CD4-positive, alpha-beta T cell treated with Interleukin-15 for 1 hour (primary cell): ENCODE measurements around the gene GPR135.

Experiments
- DNase-seq: peaks from one replicate; pipeline ENCODE4 v3.0.0-alpha.2; 2020

The GPR135 gene

DNA sequence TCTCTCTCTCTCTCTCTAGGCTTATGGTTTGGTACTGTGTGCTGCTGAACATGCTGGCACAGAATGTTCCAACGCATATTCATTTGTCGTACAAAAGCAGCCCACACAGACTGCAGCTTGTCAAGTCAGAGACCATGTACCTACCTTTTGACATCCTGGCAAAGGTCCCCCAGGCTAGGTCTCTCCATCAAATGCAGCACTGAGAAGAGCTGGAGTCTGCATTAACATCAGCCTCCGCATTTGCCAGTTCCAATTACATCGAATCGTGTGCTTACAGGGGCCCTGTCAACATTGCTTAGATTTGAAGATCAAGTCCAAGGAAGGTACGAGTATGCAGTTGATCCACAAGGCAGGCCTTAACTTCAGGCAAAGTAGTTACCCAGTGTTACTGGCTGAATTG is 47.9 kb downstream of the GPR135 start:
- no peak for DNase-seq

DNA sequence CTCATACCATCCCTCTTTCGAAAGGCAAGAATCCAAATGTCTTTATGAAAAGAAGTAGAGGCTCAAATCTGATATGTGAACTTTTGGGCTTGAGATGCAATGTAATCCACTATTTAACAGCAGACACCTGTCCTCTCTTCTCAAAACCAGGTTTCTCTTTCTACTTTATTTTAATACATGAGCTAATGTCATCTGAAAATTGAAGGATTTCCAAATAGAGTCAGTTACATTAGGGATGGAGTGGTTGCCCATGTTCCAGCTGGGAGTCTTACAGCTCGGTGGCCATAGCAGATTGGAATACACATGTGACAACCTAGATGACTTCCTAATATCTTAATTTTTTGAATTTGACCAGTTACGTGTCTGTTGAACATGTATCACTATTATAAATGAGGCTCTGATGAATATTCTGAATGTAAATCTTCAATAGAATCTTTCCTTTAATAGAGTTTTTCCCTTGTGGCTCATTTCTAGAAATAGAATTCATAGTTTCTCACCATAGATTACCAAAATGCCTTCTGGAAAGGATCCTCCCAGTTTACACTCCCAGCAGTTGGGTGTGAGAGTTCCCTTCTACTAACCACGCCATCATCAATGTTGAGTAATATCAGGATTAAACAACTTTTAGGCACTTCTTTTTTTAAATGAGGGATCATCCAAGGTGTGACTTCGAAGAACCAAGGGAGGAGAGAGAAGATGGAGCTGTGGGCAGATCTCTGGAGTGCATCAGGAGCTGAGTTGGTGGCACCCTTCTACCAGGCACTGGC is 49.2 kb downstream of the GPR135 start:
- no peak for DNase-seq
